Peyer's patch (tissue), 4 donors: ENCODE data around the gene NATD1.

ENCODE experiments used
- CTCF ChIP-seq, 6 experiments: fragments of 450-650 bp in 4 of 6; fragments of 200-600 bp in 2 of 6; sonication (generic) in 1 of 6; IDR thresholded peaks; one replicate each; pipeline ENCODE4 v1.5.1; 2017 to 2019; ENCODE audit warnings: antibody characterized with exemption in 6 of 6, mild to moderate bottlenecking in 3 of 6, moderate library complexity in 1 of 6
- POLR2A ChIP-seq, 2 donors: fragments of 450-650 bp; IDR thresholded peaks; one replicate each; pipeline ENCODE4 v1.5.1; 2017; ENCODE audit warnings: antibody characterized with exemption in 2 of 2, mild to moderate bottlenecking in 2 of 2, moderate library complexity in 2 of 2

- no peak for TF ChIP-seq CTCF (IDR thresholded peaks at IDR 0.05)
- TF ChIP-seq POLR2A (IDR thresholded peaks at IDR 0.05): no peak
Measured at GRCh38 chr17:21211825-21212479, 41.3 kb downstream of the NATD1 start.
